Mucosa of stomach (tissue), 1 donor: ENCODE results near the gene TMTC2.
"Not testable (repeated sequence)": the region's sequence is repeated elsewhere in the genome, so short reads cannot be mapped to it uniquely, and the experiment has no call there.

Experiments
- H3K27me3 ChIP-seq: one replicate; pipeline ENCODE4 v1.7.0; 2013; ENCODE audit warnings: mild to moderate bottlenecking, low read length; ENCODE audit not compliant: control insufficient read depth, insufficient read depth
- H3K36me3 ChIP-seq: one replicate; pipeline ENCODE4 v1.7.0; 2013; ENCODE audit warnings: low read length; ENCODE audit not compliant: control insufficient read depth, insufficient read depth
- H3K4me1 ChIP-seq: one replicate; pipeline ENCODE4 v1.7.0; 2013; ENCODE audit warnings: mild to moderate bottlenecking, low read length; ENCODE audit not compliant: control insufficient read depth, insufficient read depth
- H3K4me3 ChIP-seq: one replicate; pipeline ENCODE4 v1.7.0; 2013; ENCODE audit warnings: low read length
- H3K9ac ChIP-seq: one replicate; pipeline ENCODE4 v1.7.0; 2013; ENCODE audit warnings: mild to moderate bottlenecking, low read length, moderate library complexity
- H3K9me3 ChIP-seq: one replicate; pipeline ENCODE4 v1.7.0; 2013; ENCODE audit warnings: mild to moderate bottlenecking, low read length, moderate library complexity; ENCODE audit not compliant: control insufficient read depth
- donor health status: Pancreatic carcinoma.

The TMTC2 gene

DNA sequence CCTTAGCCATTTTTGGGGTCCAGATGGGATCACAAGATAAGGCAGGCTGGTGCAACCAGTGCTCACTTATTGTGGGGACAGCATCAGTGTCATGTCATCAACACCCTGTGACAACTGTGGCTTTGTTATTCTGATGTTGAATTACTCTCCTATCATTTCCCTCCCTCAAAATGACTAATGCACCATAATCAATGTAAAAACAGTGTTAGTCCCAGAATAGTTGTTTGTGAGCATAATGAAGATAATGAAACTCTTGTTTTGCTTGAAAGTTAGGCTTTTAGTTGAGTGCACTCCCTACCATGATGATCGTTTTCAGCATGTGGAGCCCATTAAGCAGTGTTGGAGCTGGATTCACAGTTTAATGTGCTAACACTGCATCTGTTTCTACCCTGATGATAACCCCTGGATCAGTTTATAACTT, 151.4 kb downstream of the TMTC2 start:
- no peaks in the 10 kb centered on the region for H3K9me3 ChIP-seq
- peaks cover 8% of the 10 kb centered on the region for H3K4me1 ChIP-seq
- H3K4me3 ChIP-seq: no peak overlapping the region
- no peaks in the 10 kb centered on the region for H3K27me3 ChIP-seq
- no peaks in the 10 kb centered on the region for H3K36me3 ChIP-seq
- no peak overlapping the region for H3K9ac ChIP-seq

GRCh38 chr12:82838827-82839226, 152.1 kb downstream of the TMTC2 start:
- H3K4me3 ChIP-seq: no peak overlapping the region
- H3K4me1 ChIP-seq: peaks cover 8% of the 10 kb centered on the region
- no peak overlapping the region for H3K9ac ChIP-seq

DNA sequence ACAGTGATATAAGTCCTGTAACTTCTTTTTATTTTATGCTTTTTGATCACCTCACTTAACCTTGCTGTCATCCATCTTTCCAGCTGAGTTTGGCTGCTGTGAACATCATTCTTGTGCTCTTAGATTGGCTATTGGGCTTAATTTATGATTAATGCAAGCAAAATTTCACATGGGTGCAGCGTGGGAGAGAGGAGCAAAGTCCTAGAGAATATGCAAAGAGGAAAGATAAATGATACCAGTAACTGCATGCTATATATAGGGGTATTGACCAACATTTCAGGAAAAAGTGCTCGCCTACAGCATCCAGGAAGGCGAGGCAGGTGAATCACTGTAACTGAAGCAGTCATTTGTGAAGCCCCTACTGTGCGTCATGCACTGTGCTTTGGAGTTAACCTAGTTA, 153.1 kb downstream of the TMTC2 start:
- Histone ChIP-seq H3K36me3 (no peaks in the 10 kb centered on the region), H3K4me1 (peaks cover 8% of the 10 kb centered on the region), H3K9me3 (no peaks in the 10 kb centered on the region), H3K27me3 (no peaks in the 10 kb centered on the region), H3K4me3 (no peak overlapping the region), H3K9ac (no peak overlapping the region)

More at GRCh38 chr12:82838827-82839226, 152.1 kb downstream of the TMTC2 start:
- Histone ChIP-seq H3K27me3 (no peaks in the 10 kb centered on the region), H3K36me3 (no peaks in the 10 kb centered on the region), H3K9me3 (no peaks in the 10 kb centered on the region)

GRCh38 chr12:82841487-82841904, 154.8 kb downstream of the TMTC2 start:
- Histone ChIP-seq H3K4me1 (peaks cover 8% of the 10 kb centered on the region), H3K9me3 (no peaks in the 10 kb centered on the region), H3K4me3 (no peak overlapping the region), H3K36me3 (no peaks in the 10 kb centered on the region), H3K9ac (no peak overlapping the region), H3K27me3 (no peaks in the 10 kb centered on the region)

DNA sequence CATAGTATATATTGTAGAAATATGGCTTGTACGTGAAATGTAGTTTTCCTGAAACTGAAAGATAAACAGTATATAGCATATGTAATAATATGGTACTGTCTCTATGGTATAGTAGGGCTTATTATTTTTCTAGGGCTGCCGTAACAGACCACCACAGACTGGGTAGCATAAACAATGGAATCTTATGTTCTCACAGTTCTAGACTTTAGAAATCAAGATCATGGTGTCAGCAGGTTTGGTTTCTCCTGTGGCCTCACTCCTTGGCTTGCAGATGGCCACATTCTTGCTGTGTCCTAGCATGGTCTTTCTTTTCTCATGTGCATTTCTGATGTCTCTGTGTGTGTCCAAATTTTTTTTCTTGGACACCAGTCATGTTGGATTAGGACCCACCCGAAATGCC, 155.8 kb downstream of the TMTC2 start:
- no peak overlapping the region for H3K9ac ChIP-seq
- H3K4me3 ChIP-seq: no peak overlapping the region
- H3K36me3 ChIP-seq: no peaks in the 10 kb centered on the region
- H3K4me1 ChIP-seq: peaks cover 8% of the 10 kb centered on the region
- H3K9me3 ChIP-seq: no peaks in the 10 kb centered on the region
- H3K27me3 ChIP-seq: no peaks in the 10 kb centered on the region

DNA sequence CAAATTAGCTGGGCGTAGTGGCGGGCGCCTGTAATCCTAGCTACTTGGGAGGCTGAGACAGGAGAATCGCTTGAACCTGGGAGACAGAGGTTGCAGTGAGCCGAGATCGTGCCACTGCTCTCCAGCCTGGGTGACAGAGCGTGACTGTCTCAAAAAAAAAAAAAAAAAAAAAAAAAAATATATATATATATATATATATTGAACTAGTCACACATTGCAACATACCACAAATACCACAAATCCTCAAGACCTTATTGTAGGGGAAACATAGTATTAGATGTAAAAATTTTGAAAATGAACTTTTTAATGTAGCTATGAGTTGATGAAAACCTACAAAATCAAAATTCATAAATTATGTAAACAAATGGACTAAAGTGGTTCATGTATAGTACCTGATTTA, 158.4 kb downstream of the TMTC2 start:
- H3K4me3 ChIP-seq, H3K9me3 ChIP-seq, H3K4me1 ChIP-seq, H3K36me3 ChIP-seq, H3K27me3 ChIP-seq, H3K9ac ChIP-seq: not testable (repeated sequence)

GRCh38 chr12:82848845-82849244, 162.1 kb downstream of the TMTC2 start:
- Histone ChIP-seq H3K27me3 (no peaks in the 10 kb centered on the region), H3K9me3 (no peaks in the 10 kb centered on the region), H3K9ac (no peak overlapping the region), H3K4me3 (no peak overlapping the region), H3K4me1 (no peaks in the 10 kb centered on the region), H3K36me3 (no peaks in the 10 kb centered on the region)

- Histone ChIP-seq H3K9me3 (no peaks in the 10 kb centered on the region), H3K36me3 (no peaks in the 10 kb centered on the region), H3K9ac (no peak overlapping the region), H3K4me1 (no peaks in the 10 kb centered on the region), H3K4me3 (no peak overlapping the region), H3K27me3 (no peaks in the 10 kb centered on the region)
These were observed 165.8 kb downstream of the TMTC2 start for GRCh38 chr12:82852529-82852928.

DNA sequence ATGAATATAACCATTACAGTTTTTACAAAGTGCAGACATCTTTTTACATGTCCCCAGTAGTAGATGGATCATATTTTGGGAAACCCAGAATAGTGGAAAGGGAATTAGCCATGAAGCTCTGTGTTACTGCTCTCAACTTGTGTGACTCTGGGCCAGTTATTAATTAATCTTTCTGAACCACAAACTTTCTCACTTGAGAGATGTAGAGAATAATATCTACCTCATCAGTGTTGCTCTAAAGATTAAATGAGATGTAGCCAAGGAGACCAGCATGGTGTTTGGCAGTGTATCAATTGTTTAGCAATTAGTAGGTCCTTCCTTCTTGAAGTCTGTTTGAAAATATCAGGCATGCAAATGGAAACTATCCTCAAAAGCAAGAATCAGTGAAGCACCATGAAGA, 169.2 kb downstream of the TMTC2 start:
- Histone ChIP-seq H3K4me3 (no peak overlapping the region), H3K36me3 (no peaks in the 10 kb centered on the region), H3K9me3 (no peaks in the 10 kb centered on the region), H3K4me1 (no peaks in the 10 kb centered on the region), H3K27me3 (no peaks in the 10 kb centered on the region), H3K9ac (no peak overlapping the region)

GRCh38 chr12:82857276-82857675, 170.6 kb downstream of the TMTC2 start:
- no peak overlapping the region for H3K9ac ChIP-seq
- H3K4me1 ChIP-seq: no peaks in the 10 kb centered on the region

GRCh38 chr12:82857911-82858533, 171.3 kb downstream of the TMTC2 start:
- H3K36me3 ChIP-seq: no peaks in the 10 kb centered on the region
- no peak overlapping the region for H3K9ac ChIP-seq
- H3K4me3 ChIP-seq: no peak overlapping the region

More at GRCh38 chr12:82857276-82857675, 170.6 kb downstream of the TMTC2 start:
- H3K9me3 ChIP-seq: no peaks in the 10 kb centered on the region
- H3K27me3 ChIP-seq: no peaks in the 10 kb centered on the region
- no peaks in the 10 kb centered on the region for H3K36me3 ChIP-seq
- H3K4me3 ChIP-seq: no peak overlapping the region

GRCh38 chr12:82858534-82858917, 171.8 kb downstream of the TMTC2 start:
- Histone ChIP-seq H3K9me3 (no peaks in the 10 kb centered on the region), H3K4me3 (no peak overlapping the region), H3K9ac (no peak overlapping the region), H3K4me1 (no peaks in the 10 kb centered on the region), H3K36me3 (no peaks in the 10 kb centered on the region), H3K27me3 (no peaks in the 10 kb centered on the region)

More at GRCh38 chr12:82857911-82858533, 171.3 kb downstream of the TMTC2 start:
- no peaks in the 10 kb centered on the region for H3K4me1 ChIP-seq
- H3K27me3 ChIP-seq: no peaks in the 10 kb centered on the region
- no peaks in the 10 kb centered on the region for H3K9me3 ChIP-seq
